GM18502 (cell line): ENCODE results near the gene LZTS2.

Experiments used
- ATAC-seq: cut with Tn5 transposase; IDR thresholded peaks from one replicate; pipeline ENCODE4 v1.9.1; 2021; ENCODE audit warnings: mild to moderate bottlenecking; ENCODE audit not compliant: unreplicated experiment, poor library complexity

The LZTS2 gene

GRCh38 chr10:100978121-100978900, 21.3 kb upstream of the LZTS2 start:
- no peak for ATAC-seq

- ATAC-seq, result no peak
Measured at GRCh38 chr10:100978901-100979195, 20.8 kb upstream of the LZTS2 start.

GRCh38 chr10:100979791-100980272, 19.8 kb upstream of the LZTS2 start:
- ATAC-seq, result no peak

- no peak for ATAC-seq
Measured at GRCh38 chr10:100980311-100980710, 19.3 kb upstream of the LZTS2 start.

GRCh38 chr10:100980711-100981110, 18.9 kb upstream of the LZTS2 start:
- ATAC-seq, result no peak

GRCh38 chr10:100981178-100981772, 18.3 kb upstream of the LZTS2 start:
- ATAC-seq, result no peak

- no peak for ATAC-seq
Measured at GRCh38 chr10:100982916-100983830, 16.4 kb upstream of the LZTS2 start.

- ATAC-seq, result no peak
Measured at GRCh38 chr10:100983868-100984671, 15.5 kb upstream of the LZTS2 start.

GRCh38 chr10:100984672-100985177, 14.9 kb upstream of the LZTS2 start:
- no peak for ATAC-seq

GRCh38 chr10:100985336-100985735, 14.3 kb upstream of the LZTS2 start:
- no peak for ATAC-seq

GRCh38 chr10:100986623-100986951, 13.0 kb upstream of the LZTS2 start:
- ATAC-seq, result no peak

- ATAC-seq, result peak; percentile 86
Measured at GRCh38 chr10:100986952-100987684, 12.5 kb upstream of the LZTS2 start, which contains the start of the genes MRPL43 and TWNK. MRPL43 (minus strand) TSS chr10:100987497; CDS start chr10:100987443, 54 bp downstream. TWNK (plus strand) TSS chr10:100987543; CDS start chr10:100988211, 668 bp downstream.

- no peak for ATAC-seq
Measured at GRCh38 chr10:100987685-100988049, 11.9 kb upstream of the LZTS2 start.

GRCh38 chr10:100988166-100988565, 11.4 kb upstream of the LZTS2 start:
- no peak for ATAC-seq

- no peak for ATAC-seq
Measured at GRCh38 chr10:100989088-100989487, 10.5 kb upstream of the LZTS2 start.

- ATAC-seq, result no peak
Measured at GRCh38 chr10:100993986-100994708, 5.5 kb upstream of the LZTS2 start.

GRCh38 chr10:100995181-100995580, 4.4 kb upstream of the LZTS2 start:
- no peak for ATAC-seq

- ATAC-seq, result peak; percentile 19
Measured at GRCh38 chr10:100996678-100997359, 2.8 kb upstream of the LZTS2 start.
